ENCODE results near the gene EML4. TPM values are rescaled to one million over a fixed set of nuclear protein-coding genes. Genes with fewer than 3 reads are reported as not detected.
"Not testable (repeated sequence)": the region's sequence is repeated elsewhere in the genome, so short reads cannot be mapped to it uniquely, and the experiment has no call there.

EML4 gene
- total RNA-seq, 1 donor from 2014 or later = 41.1 TPM

DNA sequence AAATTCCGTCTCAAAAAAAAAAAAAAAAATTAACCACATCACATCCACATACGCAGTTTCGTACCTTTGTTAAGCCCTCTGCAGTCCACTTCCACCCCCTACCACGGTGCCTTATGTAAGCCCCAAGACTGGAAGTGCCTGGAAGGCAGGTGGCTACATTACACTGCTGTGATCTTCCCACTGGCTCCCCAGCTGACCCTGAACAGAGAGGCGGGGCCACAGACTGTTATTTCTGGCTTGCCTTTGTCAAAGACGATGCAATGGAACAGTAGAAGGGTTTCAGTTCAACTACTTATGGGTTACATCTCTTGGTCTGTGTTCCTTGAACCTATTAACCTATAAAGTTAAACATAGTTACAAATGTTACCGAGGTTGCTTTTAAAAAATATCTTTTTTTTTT is 207.6 kb downstream of the EML4 start:
- no peak for DNase-seq (ENCODE audit: extremely low spot score, unreplicated experiment)
- TF ChIP-seq, protein P1, sequence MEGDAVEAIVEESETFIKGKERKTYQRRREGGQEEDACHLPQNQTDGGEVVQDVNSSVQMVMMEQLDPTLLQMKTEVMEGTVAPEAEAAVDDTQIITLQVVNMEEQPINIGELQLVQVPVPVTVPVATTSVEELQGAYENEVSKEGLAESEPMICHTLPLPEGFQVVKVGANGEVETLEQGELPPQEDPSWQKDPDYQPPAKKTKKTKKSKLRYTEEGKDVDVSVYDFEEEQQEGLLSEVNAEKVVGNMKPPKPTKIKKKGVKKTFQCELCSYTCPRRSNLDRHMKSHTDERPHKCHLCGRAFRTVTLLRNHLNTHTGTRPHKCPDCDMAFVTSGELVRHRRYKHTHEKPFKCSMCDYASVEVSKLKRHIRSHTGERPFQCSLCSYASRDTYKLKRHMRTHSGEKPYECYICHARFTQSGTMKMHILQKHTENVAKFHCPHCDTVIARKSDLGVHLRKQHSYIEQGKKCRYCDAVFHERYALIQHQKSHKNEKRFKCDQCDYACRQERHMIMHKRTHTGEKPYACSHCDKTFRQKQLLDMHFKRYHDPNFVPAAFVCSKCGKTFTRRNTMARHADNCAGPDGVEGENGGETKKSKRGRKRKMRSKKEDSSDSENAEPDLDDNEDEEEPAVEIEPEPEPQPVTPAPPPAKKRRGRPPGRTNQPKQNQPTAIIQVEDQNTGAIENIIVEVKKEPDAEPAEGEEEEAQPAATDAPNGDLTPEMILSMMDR (IDR thresholded peaks at IDR 0.05) = no peak
- no peaks in the 10 kb centered on the region for H3K9me3 Mint-ChIP-seq (ENCODE audit: unreplicated experiment)
- no peaks in the 10 kb centered on the region for H3K36me3 Mint-ChIP-seq (ENCODE audit: unreplicated experiment)
- H3K4me1 Mint-ChIP-seq (ENCODE audit: unreplicated experiment) = no peaks in the 10 kb centered on the region
- peaks cover 19% of the 10 kb centered on the region for H3K27me3 Mint-ChIP-seq (ENCODE audit: unreplicated experiment)
- H3K4me3 Mint-ChIP-seq (ENCODE audit: unreplicated experiment) = no peak overlapping the region
- no peak overlapping the region for H3K27ac Mint-ChIP-seq (ENCODE audit: unreplicated experiment)

DNA sequence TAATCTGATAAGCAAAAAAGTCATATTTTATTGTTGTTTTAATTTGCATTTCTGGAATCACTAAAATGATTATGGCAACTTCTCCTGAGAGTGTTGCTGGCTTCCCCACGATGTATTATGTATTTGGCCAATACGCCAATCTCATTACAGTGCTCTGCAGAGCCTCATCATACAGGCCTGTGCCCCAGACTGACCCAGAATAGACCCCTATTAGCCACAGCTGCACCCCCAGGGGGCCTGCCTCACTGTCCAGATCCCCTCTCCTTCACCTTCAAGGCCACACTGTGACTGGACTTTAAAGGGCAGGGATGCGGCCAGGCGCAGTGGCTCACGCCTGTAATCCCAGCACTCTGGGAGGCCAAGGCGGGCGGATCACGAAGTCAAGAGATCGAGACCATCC is 209.3 kb downstream of the EML4 start:
- DNase-seq (ENCODE audit: extremely low spot score, unreplicated experiment) = no peak
- Mint-ChIP-seq H3K9me3 (ENCODE audit: unreplicated experiment) (no peaks in the 10 kb centered on the region), H3K4me3 (ENCODE audit: unreplicated experiment) (no peak overlapping the region), H3K27ac (ENCODE audit: unreplicated experiment) (no peak overlapping the region), H3K4me1 (ENCODE audit: unreplicated experiment) (no peaks in the 10 kb centered on the region), H3K36me3 (ENCODE audit: unreplicated experiment) (no peaks in the 10 kb centered on the region), H3K27me3 (ENCODE audit: unreplicated experiment) (peaks cover 22% of the 10 kb centered on the region)
- TF ChIP-seq, protein P1 (IDR thresholded peaks at IDR 0.05) = no peak

DNA sequence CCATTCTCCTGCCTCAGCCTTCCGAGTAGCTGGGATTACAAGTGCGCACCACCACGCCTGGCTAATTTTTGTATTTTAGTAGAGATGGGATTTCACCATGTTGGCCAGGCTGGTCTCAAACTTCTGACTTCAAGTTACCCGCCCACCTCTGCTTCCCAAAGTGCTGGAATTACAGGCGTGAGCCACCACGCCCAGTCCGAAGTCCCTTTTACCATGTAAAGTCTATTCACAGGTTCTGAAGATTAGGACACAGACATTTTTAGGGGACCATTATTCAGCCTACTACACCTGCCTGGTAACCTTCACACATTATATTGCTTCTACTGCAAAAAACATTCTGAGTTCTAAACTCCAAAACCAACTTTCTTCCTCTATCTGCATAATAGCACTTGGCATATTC is 210.9 kb downstream of the EML4 start:
- H3K36me3 Mint-ChIP-seq (ENCODE audit: unreplicated experiment); H3K9me3 Mint-ChIP-seq (ENCODE audit: unreplicated experiment): not testable (repeated sequence)

DNA sequence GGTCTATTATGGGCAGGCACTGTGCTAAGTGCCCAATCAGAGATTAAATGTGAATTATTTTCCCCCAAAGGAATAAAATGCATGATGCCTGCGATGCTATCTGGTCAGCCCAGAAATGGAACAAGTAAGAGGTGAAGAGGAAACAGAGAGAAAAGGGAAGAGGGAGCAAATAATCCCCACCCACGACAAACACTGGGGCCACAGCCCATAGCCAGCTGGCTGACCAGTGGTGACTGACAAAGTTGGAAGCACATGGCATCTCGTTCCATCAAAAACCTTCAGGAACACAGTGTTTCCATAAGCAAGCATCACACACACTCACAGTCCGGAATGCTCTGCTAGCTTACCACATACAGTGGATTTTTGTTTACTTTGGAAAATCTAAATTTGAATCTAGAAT is 213.0 kb downstream of the EML4 start:
- no peaks in the 10 kb centered on the region for H3K36me3 Mint-ChIP-seq (ENCODE audit: unreplicated experiment)
- H3K9me3 Mint-ChIP-seq (ENCODE audit: unreplicated experiment) = no peaks in the 10 kb centered on the region

More for the DNA sequence above, 210.9 kb downstream of the EML4 start:
- not testable (repeated sequence) for H3K4me1 Mint-ChIP-seq (ENCODE audit: unreplicated experiment); H3K4me3 Mint-ChIP-seq (ENCODE audit: unreplicated experiment); DNase-seq (ENCODE audit: extremely low spot score, unreplicated experiment); H3K27ac Mint-ChIP-seq (ENCODE audit: unreplicated experiment)
- peaks cover 22% of the 10 kb centered on the region for H3K27me3 Mint-ChIP-seq (ENCODE audit: unreplicated experiment)

More for the DNA sequence above, 213.0 kb downstream of the EML4 start:
- Mint-ChIP-seq H3K4me3 (ENCODE audit: unreplicated experiment) (no peak overlapping the region), H3K27me3 (ENCODE audit: unreplicated experiment) (peaks cover 22% of the 10 kb centered on the region), H3K27ac (ENCODE audit: unreplicated experiment) (no peak overlapping the region), H3K4me1 (ENCODE audit: unreplicated experiment) (no peaks in the 10 kb centered on the region)
- TF ChIP-seq, protein P1 (IDR thresholded peaks at IDR 0.05) = no peak
- no peak for DNase-seq (ENCODE audit: extremely low spot score, unreplicated experiment)

Other genes starting within 250 kb of the EML4 start
- gene PKDCC, start 121.3 kb upstream of the EML4 start, total RNA-seq = 37.1 and 42.2 TPM in 2 replicates
- 103 and 114 TPM in 2 replicates for gene COX7A2L, start 191.9 kb downstream of the EML4 start, total RNA-seq